Cardiac muscle cell (in vitro differentiated cells and primary cell): ENCODE measurements around the gene SHROOM2. TPM values are rescaled to one million over a fixed set of nuclear protein-coding genes. Genes with fewer than 3 reads are reported as not detected.

Experiments
- DNase-seq, 2 donors: peaks; one replicate each; pipeline versions ENCODE4 v3.0.0 to v3.0.0-alpha.2; 2010 to 2017; ENCODE audit warnings: low read depth in 1 of 2, low spot score in 1 of 2
- H3K27ac ChIP-seq: fragments of 200-600 bp; sonication (generic); 2 replicates; pipeline ENCODE4 v1.5.1; 2016
- H3K27me3 ChIP-seq: fragments of 200-600 bp; sonication (generic); 2 replicates; pipeline ENCODE4 v1.6.0; 2016; ENCODE audit warnings: control low read depth
- H3K36me3 ChIP-seq: fragments of 200-600 bp; sonication (generic); 2 replicates; pipeline ENCODE4 v1.5.1; 2016; ENCODE audit warnings: control low read depth
- H3K4me1 ChIP-seq: fragments of 200-600 bp; sonication (generic); 2 replicates; pipeline ENCODE4 v1.8.1; 2017; ENCODE audit warnings: low read depth, mild to moderate bottlenecking, mixed run types
- H3K4me3 ChIP-seq: fragments of 200-600 bp; sonication (generic); 2 replicates; pipeline ENCODE4 v1.5.1; 2016; ENCODE audit warnings: mild to moderate bottlenecking
- H3K9me3 ChIP-seq: fragments of 200-600 bp; sonication (generic); 2 replicates; pipeline ENCODE4 v1.5.1; 2017; ENCODE audit warnings: low read depth, mild to moderate bottlenecking, control low read depth
- polyA plus RNA-seq: library from polyadenylated mRNA; unstranded; fragments of >200 nt; fragmentation: Nextera tagmentation; extraction: Ambion mirVana; gene quantifications from 2 replicates; pipeline ENCODE4 v1.2.1, GENCODE V29; 2016
- total RNA-seq: library from RNA; depleted of rRNA; stranded (reverse); fragments of >200 nt; gene quantifications from 2 replicates; pipeline ENCODE4 v1.2.3, GENCODE V29; 2016
- TF ChIP-seq, protein P1 (sequence below): IDR thresholded peaks from 2 replicates; pipeline ENCODE4 v1.5.1; 2012; ENCODE audit warnings: low read depth, mild to moderate bottlenecking, low read length

Gene SHROOM2
- total and polyA plus RNA-seq, 2 experiments from 2014 or later = 14.8 to 32.9 TPM

DNA sequence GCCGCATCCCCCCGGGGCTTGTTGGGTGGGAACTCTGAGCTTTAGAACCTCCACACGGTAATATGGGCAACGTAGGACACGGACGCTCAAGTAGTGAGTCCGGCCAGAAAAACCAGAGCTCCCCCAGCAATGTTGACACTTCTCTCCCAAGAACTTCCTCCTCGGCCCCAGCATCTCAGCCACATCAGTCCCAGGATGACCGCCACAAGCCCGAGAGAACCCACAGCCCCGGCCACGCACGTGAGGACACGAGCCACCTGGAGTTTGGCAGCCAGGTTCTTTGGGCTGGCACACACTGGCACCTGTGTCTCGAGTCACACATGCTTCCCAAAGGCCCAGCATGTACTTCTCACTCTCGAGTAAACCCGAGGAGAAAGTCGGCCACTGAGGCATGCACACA lies 197.2 kb downstream of the SHROOM2 start:
- DNase-seq = no peak
- no peak overlapping the region for H3K27ac ChIP-seq
- no peaks in the 10 kb centered on the region for H3K27me3 ChIP-seq
- no peak overlapping the region for H3K4me3 ChIP-seq
- H3K36me3 ChIP-seq = no peaks in the 10 kb centered on the region
- H3K9me3 ChIP-seq = no peaks in the 10 kb centered on the region
- no peaks in the 10 kb centered on the region for H3K4me1 ChIP-seq
- TF ChIP-seq, protein P1, sequence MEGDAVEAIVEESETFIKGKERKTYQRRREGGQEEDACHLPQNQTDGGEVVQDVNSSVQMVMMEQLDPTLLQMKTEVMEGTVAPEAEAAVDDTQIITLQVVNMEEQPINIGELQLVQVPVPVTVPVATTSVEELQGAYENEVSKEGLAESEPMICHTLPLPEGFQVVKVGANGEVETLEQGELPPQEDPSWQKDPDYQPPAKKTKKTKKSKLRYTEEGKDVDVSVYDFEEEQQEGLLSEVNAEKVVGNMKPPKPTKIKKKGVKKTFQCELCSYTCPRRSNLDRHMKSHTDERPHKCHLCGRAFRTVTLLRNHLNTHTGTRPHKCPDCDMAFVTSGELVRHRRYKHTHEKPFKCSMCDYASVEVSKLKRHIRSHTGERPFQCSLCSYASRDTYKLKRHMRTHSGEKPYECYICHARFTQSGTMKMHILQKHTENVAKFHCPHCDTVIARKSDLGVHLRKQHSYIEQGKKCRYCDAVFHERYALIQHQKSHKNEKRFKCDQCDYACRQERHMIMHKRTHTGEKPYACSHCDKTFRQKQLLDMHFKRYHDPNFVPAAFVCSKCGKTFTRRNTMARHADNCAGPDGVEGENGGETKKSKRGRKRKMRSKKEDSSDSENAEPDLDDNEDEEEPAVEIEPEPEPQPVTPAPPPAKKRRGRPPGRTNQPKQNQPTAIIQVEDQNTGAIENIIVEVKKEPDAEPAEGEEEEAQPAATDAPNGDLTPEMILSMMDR = no peak

DNA sequence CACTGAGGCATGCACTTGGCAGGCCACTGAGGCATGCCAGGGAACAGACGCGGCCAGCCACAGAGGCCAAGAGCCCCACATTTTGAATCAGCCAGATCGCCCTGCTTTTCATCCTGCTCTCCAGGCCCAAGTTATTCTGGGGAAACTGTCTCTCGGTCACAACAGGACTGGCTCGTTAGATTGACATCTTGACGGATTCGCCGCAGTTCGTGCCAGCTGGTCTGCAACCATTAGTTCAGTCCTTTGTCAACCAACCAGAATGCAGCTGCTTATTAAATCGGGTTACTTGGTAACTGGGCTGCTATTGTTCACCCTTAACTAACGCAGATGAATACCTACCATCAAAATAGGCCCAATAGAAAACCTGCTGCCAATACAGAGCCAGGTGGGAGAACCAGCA lies 197.6 kb downstream of the SHROOM2 start:
- TF ChIP-seq, protein P1 = no peak
- H3K4me3 ChIP-seq = no peak overlapping the region
- H3K9me3 ChIP-seq = no peaks in the 10 kb centered on the region
- no peak for DNase-seq
- H3K27me3 ChIP-seq = no peaks in the 10 kb centered on the region
- H3K36me3 ChIP-seq = no peaks in the 10 kb centered on the region
- H3K4me1 ChIP-seq = no peaks in the 10 kb centered on the region
- no peak overlapping the region for H3K27ac ChIP-seq

DNA sequence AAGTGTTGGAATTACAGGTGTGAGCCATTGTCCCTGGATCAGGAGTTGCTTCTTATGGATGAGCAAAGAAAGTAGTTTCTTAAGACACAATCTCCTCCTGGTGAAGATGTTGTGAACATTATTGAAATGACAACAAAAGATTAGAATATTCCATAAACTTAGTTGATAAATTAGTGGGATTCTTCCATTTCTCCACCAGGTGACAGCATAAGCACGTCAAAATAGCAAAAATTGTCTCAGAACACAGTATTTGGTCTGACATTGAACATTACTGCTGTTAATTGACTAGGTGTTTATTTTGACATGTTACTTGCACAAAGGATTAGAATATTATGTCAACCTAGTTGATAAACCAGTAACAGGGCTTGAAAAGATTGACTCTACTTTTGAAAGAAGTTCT lies 202.5 kb downstream of the SHROOM2 start:
- Histone ChIP-seq H3K9me3 (no peaks in the 10 kb centered on the region), H3K4me1 (no peaks in the 10 kb centered on the region), H3K27ac (no peak overlapping the region), H3K27me3 (no peaks in the 10 kb centered on the region), H3K4me3 (no peak overlapping the region), H3K36me3 (no peaks in the 10 kb centered on the region)
- DNase-seq = no peak
- TF ChIP-seq, protein P1 = peak; percentile 32

DNA sequence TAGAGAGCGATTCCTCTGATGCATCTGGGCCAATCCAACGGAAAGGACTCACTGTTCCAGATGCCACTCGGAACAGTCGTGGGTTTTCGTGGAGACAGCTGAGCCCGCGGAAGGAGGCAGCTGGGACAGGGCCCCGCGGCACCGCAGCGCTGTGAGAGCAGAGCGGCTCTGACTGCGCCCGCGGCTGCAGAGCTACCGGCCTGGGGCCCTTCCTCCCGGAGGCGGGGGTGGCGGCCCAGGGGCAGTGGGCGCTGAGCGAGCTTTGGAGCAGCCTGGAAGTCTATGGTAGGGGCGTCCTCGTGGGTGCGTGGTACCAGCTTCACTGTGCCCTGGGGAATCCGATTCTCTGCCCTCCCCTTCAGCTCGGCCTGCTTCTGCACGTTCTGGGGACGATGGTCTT lies 205.8 kb downstream of the SHROOM2 start:
- H3K4me3 ChIP-seq = no peak overlapping the region
- TF ChIP-seq, protein P1 = no peak
- H3K36me3 ChIP-seq = no peaks in the 10 kb centered on the region
- H3K9me3 ChIP-seq = no peaks in the 10 kb centered on the region
- no peaks in the 10 kb centered on the region for H3K27me3 ChIP-seq
- H3K27ac ChIP-seq = no peak overlapping the region
- no peak for DNase-seq
- H3K4me1 ChIP-seq = no peaks in the 10 kb centered on the region

DNA sequence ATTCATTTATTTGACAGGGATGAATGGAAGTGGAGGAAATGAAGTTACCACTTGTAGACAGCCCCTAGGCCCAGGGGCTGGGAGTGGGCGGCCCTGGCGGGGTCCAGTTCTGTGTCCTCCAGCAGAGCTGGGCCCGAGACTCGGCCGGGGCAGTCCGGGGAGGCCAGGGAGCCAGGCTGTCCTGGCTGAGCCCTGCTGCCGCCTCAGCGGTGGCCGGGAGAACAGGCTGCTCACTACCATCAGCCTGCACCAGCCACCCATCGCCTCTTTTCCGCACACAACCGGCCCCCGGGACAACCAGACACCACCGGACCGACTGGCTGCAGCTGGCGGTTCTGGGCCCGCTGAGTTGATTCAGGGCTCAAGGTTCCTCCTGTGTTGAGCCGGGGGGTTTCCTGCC lies 206.5 kb downstream of the SHROOM2 start:
- H3K4me1 ChIP-seq = no peaks in the 10 kb centered on the region
- TF ChIP-seq, protein P1 = no peak
- H3K27me3 ChIP-seq = no peaks in the 10 kb centered on the region
- H3K27ac ChIP-seq = no peak overlapping the region
- H3K9me3 ChIP-seq = no peaks in the 10 kb centered on the region
- no peak overlapping the region for H3K4me3 ChIP-seq
- DNase-seq = no peak
- H3K36me3 ChIP-seq = no peaks in the 10 kb centered on the region

DNA sequence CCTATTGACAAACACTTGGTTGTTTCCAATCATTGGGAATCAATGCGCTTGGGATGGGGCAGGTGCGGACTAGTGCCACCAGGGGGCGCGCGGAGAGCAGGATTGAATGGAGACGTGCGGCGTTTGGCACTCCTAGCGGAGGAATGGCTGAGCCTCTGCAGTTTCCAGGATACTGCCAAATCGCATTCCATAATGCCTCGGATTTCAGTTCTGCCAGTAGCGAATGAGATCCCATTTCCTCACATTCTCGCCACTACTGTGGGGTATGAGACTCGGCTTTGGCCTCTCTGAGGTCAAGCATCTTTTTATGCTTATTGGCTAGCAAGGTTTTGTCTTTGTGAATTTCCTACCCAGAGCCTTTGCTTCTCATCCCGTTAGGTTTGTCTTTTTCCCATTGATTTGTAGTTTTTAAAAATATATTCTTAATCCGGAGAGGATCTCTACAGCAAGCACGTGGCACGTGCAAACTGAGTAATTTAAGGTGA lies 209.7 kb downstream of the SHROOM2 start:
- H3K9me3 ChIP-seq = no peaks in the 10 kb centered on the region
- no peaks in the 10 kb centered on the region for H3K4me1 ChIP-seq
- H3K36me3 ChIP-seq = no peaks in the 10 kb centered on the region
- no peak overlapping the region for H3K4me3 ChIP-seq
- no peak overlapping the region for H3K27ac ChIP-seq
- TF ChIP-seq, protein P1 = peak; percentile 87
- DNase-seq = peak; percentile 77 to 89
- no peaks in the 10 kb centered on the region for H3K27me3 ChIP-seq
